HG03558 (cell line): ENCODE data around the gene CYP27B1.

Experiments used
- ATAC-seq: cut with Tn5 transposase; IDR thresholded peaks from one replicate; pipeline ENCODE4 v1.9.1; 2021; ENCODE audit warnings: moderate number of reproducible peaks; ENCODE audit not compliant: unreplicated experiment; ENCODE audit errors: extremely low read depth

The CYP27B1 gene, protein sequence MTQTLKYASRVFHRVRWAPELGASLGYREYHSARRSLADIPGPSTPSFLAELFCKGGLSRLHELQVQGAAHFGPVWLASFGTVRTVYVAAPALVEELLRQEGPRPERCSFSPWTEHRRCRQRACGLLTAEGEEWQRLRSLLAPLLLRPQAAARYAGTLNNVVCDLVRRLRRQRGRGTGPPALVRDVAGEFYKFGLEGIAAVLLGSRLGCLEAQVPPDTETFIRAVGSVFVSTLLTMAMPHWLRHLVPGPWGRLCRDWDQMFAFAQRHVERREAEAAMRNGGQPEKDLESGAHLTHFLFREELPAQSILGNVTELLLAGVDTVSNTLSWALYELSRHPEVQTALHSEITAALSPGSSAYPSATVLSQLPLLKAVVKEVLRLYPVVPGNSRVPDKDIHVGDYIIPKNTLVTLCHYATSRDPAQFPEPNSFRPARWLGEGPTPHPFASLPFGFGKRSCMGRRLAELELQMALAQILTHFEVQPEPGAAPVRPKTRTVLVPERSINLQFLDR

DNA sequence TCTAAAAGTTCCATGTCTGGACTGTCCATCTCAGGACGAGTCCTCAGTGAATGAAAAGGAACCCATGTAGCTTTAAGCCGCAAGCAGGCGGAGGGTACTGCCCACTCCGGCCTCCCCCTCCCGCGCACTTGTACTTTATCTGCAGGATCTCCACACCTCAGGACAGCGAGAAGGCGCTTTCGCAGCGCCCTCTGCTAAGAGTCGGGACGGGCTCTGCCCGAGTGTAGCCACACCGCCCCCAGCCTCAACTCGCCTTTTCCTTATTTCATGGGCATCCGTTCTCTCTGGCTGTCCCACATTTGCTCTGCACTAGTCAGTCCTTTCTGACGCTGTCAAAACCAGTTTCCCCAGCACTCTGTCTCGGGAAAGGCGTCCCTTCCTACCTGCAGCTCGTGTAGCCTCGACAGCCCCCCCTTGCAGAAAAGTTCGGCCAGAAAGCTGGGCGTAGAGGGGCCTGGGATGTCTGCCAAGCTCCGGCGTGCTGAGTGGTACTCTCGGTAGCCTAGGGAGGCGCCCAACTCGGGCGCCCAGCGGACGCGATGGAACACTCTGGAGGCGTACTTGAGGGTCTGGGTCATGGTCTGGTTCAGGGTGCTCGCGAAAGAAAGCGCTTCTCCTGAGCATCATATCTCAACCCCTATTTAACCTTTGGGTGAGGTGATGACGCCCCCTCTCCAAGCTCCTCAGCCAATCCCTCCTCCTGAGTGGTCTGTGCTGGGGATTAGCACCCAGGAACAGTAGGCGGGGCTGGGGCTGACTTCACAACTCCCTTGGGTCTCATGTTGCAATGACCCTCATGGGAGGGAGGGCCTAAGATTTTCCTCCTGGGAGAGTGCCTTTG is at the start of gene CYP27B1:
TSS of gene CYP27B1 (minus strand) at position 615 of the 841 bp plus-strand sequence. CDS start at position 578, 37 bp downstream.
- ATAC-seq: no peak

DNA sequence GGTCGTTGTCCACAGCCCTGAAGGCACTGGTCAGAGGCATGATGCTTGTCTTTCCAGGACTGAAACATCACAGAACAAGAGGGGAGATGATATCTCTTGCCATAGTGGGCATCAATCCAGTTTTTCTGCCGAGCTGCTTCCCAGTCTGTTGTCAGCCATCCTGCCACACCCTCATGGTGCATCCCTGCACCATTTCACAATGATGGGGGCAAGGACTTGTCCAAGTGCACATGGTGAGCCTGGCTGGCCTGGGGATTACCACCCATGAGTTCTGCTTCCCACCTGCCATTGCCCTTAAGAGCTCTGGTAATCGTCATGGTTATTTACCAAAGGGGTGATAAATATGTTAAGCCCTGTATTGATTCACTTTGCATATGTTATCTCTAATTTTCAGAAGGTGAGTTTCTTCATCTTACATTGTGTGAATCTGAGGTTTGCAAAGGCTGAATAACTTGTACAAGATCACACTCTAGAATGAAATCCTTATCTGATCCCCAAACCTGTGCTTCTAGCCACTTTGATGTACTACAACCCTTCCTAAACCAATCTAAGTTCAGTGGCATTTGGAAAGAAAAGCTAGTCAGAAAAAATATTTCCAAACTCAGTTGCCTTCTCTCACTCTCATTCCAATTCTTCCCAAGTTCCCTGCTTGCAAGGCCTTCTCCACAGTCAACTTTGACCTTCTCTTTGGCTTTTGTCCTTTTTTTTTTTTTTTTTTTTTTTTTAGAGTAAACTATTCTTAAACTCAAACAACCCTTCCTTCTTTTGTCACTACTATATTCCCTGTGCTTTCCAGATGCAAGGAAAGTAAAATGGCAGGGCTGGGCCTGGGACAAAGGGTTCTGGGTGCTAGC is 49.4 kb upstream of the CYP27B1 start:
- no peak for ATAC-seq

DNA sequence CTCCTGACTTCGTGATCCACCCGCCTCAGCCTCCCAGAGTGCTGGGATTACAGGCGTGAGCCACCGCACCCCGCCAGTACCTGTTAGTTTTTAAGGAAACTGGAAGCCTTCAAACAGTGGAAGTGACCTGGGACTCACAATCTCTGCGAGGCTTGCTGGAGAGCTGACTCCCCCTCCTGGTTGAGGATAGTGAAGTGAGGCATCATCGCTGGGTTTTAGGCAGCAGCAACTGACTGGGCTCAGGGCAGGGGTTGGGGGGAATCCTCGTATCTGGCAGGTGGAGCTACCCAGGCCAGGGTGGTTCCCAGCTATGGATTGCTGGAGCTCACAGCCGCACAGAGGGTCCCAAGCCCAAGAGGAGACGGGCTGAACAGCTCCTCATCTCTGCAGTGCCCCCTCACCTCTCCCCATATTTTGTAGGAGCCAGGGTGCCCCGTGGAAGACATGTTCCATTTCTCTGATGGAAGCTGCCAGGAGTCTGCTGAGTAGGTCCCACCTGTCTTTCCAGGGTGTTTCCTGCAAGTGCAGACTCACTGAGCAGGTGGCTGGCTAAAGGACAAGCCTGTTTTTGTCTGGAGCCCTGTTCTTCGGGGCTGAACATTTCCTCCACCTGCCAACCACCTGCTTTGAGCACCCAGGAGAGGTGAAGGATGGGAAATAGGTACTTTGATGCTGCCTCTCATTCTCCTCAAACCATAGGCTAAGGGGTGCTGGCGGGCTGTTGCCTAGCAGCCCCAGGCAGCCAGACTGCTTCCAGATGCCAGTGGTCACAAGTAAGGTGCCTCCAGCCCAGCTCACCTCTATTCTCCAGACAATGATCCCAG is 48.5 kb upstream of the CYP27B1 start:
- no peak for ATAC-seq

DNA sequence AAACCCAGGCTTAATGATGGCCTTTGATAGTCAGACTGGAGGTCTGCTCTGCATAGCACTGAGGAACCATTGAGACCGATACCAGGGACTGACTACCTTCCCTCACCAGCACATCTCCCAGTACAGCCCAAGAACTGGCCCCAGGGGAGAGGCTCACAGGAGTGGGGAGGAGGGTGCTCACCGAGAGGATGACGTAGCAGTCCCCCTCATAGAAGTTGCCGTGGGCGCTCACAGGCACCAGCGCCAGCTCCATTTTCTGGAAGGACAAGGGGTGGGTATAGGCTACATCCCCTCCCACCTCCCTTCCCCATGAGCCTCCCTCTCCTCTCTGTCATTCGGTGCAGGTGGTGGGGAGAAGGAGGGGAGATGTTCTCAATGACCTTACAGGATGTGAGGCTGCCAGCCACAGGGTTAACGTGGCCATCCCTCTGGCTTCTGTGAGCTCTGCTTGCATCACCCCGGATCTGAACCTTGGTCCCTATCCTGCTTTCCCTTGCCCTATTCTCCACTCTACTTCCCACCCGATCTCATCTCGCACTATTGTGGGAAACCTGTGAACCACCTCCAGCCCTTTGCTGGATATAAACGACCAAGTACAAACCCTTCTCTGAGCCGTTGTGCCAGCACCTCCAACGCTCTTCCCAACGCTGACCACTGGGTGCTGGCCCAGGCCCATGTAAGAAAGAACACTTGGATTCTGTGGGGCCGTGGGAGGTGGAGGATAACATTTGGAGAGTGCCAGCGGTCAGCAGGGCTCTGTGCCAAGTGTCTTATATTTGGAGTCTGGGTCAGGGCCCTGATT is 47.3 kb upstream of the CYP27B1 start:
- no peak for ATAC-seq

DNA sequence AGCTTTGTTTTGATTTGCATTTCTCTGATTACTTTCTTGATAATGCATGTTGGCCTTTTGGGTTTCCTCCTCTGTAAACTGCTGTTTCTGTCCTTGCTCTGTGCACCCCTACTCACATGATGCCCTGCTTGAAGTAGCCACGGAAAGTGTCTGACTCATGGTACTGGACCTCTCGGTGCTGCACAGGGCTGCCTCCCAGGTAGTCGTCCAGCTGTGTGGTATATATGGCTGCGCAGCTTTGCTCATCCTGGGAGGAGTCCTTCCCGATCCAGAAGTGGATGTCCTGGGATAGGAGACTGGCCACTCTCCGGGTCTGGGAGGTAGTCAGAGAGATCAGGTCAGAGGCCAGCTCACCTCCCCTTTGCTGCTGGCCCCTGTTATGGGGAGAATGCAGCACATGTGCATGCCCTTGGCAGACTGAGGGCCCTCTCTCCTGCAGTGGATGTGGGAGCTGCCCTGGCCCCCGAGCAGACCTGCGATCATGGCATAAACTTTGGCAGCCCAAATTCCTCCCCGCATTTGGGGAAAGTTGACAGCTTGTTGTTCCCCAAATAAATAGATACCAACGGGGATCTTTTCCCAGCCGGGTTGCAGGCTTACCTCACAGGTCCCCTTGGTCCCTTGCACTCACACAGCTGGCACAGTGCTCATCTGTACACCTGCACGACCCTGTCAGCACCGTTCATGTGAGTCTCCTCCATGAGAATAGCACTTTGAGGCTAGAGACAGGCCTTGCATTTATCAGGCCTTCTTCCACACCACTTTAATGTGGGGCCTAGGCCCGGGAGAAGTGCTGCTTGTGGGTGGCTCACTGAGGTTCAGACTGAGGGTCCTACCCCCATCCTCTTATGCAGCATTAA is 46.5 kb upstream of the CYP27B1 start:
- no peak for ATAC-seq

DNA sequence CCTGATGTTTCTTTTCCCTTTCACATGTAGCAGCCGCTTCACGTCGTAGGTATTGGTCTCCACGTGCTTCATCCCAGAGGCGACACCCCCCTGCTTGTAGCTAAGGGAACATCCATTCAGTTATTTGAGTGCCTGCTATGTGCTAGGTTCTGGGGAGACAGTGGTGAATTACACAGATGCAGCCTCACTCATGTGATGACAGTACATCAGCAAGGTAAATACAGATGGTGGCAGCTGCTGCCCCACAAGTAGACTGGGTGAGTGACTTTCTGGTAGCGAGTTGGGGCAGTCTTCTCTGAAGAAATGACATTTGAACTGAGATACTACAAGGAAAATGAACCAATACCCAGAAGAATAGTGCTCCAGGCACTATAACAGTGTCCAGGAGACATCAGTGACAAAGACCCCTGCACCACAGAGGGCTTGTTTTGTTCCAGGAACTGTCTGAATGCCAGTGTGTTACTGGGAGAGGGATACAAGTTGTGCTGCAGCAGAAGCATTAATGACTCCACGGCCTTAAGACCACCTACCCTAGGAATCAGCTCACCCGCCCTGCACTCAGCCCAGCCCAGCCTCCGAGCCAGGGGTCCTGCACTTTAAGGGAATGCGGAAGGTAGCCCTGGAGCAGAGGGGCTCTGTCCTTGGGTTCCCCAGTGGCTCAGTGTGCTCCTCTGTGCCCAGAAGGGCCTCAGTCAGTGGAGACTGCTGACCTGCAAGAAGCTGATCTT is 44.3 kb upstream of the CYP27B1 start:
- no peak for ATAC-seq

DNA sequence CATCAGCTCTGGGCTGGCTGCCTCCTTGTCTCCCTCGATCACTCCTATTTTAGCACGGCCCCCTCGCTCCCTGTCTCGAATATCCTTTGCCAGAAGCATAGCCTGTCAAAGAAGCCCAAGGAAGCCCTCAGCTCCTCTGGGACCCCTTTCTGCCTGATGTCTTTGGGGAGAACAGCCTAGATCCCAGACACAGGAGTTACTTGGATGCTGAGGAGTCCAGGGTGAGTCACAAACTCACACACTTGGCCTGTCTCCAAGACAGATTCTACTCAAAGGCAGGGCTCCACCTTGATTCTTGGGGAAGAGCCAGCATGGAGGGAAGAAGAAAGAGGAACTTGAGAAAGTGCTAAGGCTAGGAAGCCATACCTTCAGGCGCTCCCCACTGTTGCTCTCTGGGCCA is 43.6 kb upstream of the CYP27B1 start:
- ATAC-seq: no peak

DNA sequence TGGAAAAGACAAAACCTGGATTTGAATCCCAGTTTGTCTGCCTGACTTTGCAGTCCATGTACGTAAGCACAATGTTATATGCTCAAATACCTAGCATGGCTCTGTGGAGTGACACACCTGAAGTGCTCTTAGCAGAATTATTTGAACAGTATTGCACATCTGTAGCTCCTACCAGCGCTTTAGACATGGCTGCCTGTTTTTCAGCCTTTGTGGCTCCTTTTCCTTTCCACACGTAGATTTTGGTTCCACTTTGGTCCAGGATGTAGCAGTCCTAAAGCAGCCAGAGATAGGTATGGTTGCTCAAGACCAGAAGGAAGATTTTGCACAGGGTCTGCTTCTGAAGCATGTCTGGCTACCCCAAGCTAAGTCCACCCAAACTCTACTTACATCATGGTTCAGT is 42.5 kb upstream of the CYP27B1 start:
- ATAC-seq: no peak

DNA sequence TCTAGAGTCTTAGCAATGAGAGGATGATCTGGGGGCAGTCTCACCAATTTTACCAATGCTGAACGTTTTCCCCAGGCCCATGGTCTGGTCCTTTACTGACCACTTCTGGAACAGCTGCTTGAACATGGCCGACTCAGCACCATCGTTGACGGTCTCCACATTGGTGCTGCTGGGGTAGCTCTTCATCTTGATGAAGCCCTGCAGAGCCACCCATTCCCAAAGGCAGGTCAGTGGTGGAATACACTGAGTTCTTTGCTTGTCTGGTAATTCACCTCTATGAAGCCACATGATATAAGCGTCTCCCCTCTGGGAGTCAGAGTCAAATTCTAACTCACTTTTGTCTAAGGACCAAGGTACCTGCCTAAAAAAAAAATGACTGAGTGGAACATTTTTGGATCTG is 41.5 kb upstream of the CYP27B1 start:
- ATAC-seq: no peak

DNA sequence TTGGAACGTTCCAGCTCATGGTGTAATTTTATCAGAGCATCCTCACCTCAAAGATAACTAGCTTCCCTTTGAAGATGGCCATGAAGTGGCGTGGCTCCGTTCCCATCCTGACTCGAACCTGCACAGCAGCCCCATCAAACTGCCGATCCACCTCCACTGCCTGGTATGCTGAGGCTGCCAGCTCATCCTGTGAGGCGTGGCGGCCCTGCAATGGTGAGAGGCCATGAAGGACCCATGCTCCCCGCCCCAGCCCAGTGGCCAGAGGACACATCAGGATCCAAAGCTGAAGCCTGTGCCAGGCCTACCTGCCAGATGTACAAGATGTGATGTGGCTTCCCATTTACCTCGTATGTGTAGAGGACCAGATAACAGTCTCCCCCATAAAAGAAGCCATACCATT is 40.4 kb upstream of the CYP27B1 start:
- ATAC-seq: no peak

DNA sequence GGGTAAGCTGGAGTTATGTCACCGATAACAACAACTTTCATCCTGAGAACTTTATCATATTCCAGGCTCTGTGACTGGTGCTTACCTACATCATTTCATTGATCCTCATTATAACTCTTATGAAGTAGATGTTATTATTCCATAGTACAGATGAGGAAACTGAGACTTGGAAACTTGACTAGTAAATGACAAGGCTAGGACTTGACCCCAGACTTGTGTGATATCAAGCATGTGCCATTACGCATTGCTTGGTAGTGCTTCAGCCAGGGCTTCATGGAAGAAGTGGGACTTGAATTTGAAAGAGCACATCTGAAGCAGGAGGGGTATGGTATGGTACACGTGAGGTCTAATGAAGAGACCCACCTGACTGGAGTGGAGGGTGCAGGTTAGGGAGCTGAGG is 39.8 kb upstream of the CYP27B1 start:
- ATAC-seq: no peak

DNA sequence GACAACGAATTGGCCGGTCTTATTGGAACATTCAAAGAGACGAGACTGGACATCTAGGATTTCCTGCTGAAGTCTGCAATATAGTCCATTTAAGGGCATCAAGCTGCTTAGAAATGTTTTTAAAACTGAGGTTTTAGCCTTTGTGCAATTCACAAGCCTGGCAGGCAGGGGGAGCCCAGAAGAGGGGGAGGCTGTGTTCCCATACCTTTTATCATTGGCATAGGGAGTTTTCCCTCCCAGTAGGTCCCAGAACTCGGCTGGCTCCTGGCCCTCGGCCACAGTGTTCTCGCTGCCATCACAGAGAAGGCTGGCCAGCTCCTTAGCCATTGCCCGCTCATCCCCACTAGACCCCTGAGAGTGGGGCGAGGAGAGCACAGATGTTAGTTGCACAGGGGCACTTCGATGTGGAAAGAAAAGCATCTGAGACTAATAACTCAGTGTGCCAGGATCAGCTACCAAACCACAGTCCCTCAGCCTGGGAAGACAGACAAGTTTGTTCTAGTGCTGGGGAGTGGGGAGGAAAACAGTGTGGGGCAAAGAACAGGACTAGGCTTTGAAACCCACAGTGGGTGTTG is 36.5 kb upstream of the CYP27B1 start:
- no peak for ATAC-seq

DNA sequence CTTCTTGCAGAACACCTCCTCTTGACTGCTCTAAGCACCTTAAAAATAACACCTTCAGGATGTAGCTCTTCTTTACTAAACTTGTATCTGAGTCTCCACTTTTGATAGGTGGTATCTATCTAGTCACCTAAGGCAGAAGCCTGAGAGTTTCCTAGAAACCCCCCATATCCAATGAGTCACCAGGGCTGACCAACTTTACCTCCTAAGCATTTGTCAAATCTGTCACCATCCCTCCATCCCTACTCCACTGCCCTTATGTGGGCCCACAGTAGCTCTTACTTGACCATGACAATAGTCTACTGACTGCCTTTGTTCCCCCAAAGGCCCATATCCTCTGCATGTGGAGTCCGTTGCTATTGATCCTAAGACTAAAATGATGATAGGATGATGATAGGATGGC is 35.7 kb upstream of the CYP27B1 start:
- no peak for ATAC-seq

DNA sequence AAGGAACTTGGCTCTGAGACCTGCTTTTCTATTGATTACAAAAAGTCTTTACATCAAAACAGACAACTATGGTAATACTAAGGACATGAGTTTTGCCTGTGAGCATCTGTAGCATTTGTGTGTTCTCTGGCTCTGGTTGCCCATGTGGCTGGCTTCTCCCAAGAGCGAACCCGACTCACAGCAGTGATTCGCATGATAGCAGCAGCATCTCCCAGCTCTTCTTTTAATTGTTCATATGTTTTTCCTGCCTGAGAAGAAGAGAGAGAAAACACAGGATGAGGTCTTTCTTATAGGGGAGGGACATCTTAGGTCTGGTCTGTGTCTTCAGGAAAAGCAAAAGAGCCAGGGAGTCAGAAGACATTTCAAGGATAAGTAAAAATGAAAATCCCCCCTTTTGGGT is 34.1 kb upstream of the CYP27B1 start:
- ATAC-seq: no peak

DNA sequence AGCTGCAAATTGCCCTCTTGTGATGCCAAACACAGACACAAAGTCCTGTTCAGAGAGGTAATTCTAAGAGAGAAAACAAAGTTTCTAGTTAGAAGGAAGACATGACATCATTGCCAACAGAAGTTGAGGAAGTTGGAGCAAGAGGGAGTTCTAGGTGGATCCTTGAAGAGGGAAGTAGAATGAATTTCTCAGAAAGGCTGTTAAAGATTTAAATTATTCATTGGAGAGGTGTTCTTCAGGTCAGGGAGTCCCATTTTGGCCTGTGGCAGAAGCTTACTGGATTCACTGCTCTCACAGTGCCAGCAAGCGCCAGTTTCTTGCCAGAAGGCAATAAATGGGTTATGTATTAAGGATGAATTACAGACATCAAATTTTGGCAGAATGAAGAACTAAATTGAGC is 31.1 kb upstream of the CYP27B1 start:
- ATAC-seq: no peak

DNA sequence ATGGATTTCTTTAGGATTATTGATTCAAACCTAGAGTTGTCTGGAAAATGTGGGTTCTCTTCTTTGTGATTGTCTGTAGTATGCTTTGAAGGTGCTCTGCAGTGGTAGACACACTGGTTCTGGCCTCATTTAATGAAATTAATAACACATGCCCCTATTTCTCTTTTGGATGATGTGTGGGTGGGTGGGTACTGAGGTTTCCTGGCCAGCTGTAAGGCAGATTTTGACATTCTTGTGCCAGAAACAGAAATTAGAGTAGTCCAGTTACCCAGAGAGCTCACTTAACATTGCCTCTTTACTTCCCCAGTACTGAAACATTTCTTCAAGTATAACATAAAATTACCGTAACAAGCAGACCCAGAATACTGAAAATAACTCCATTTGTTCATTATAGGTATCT is 30.1 kb upstream of the CYP27B1 start:
- no peak for ATAC-seq

DNA sequence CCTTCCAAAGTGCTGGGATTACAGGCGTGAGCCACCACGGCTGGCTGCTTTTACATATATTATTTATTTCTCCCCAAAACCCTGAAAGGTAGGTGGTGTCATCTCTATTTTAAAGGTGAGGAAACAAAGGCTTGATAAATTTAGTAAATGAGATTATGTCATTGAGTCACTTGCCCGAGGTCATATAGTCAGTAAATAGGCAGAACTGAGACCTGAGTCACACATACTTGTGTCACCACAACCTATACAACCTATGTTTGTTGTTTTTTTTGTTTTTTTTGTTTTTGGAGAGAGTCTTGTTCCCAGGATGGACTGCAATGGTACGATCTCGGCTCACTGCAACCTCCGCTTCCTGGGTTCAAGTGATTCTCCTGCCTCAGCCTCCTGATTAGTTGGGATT is 28.5 kb upstream of the CYP27B1 start:
- ATAC-seq: no peak
